Inflammatory macrophage (primary cell): Measurements from ENCODE around the gene METTL17.
"Not testable (repeated sequence)": the region's sequence is repeated elsewhere in the genome, so short reads cannot be mapped to it uniquely, and the experiment has no call there.

Experiments
- DNase-seq, 2 donors: peaks; one replicate each; pipeline ENCODE4 v3.0.0-alpha.2; 2020 to 2022
- total RNA-seq, 18 experiments: gene quantifications; one replicate each; lab custom pipeline; 2026; ENCODE audit warnings: mixed read lengths in 6 of 18, inconsistent platforms in 2 of 18; lab: John Stamatoyannopoulos, UW

METTL17 gene
- 12.3 to 50.5 (median 33.5) reads per million in 18 experiments for total RNA-seq

GRCh38 chr14:20989787-20990600, at the start of gene METTL17:
TSS of gene METTL17 (plus strand) at chr14:20989980. CDS start at chr14:20990003, 23 bp downstream.
- DNase-seq, result peak; percentile 97 to 98

GRCh38 chr14:20945146-20945545, 44.6 kb upstream of the METTL17 start:
- DNase-seq, result peak; percentile 69 to 82

- DNase-seq, result not testable (repeated sequence)
Observed at GRCh38 chr14:20946707-20947106, 43.1 kb upstream of the METTL17 start.

- peak; percentile 8 to 72 for DNase-seq
Observed at GRCh38 chr14:20954736-20955537, 34.8 kb upstream of the METTL17 start, which contains the start of gene RNASE2. TSS of gene RNASE2 (plus strand) at chr14:20955487. CDS start at chr14:20955772, 285 bp downstream.

GRCh38 chr14:20955538-20955873, 34.3 kb upstream of the METTL17 start:
- DNase-seq, result peak; percentile 42 to 61

GRCh38 chr14:20956376-20956976, 33.3 kb upstream of the METTL17 start:
- DNase-seq, result no peak

GRCh38 chr14:20958946-20959345, 30.8 kb upstream of the METTL17 start:
- DNase-seq, result not testable (repeated sequence)

- no peak for DNase-seq
Observed at GRCh38 chr14:20969336-20969735, 20.4 kb upstream of the METTL17 start.

- no peak for DNase-seq
Observed at GRCh38 chr14:20970647-20970982, 19.2 kb upstream of the METTL17 start.

- peak; percentile 86 to 87 for DNase-seq
Observed at GRCh38 chr14:20970983-20971704, 18.6 kb upstream of the METTL17 start.

GRCh38 chr14:20971705-20972021, 18.1 kb upstream of the METTL17 start:
- no peak for DNase-seq

- DNase-seq, result no peak
Observed at GRCh38 chr14:20973501-20973900, 16.3 kb upstream of the METTL17 start.

GRCh38 chr14:20976291-20976690, 13.5 kb upstream of the METTL17 start:
- DNase-seq, result no peak

GRCh38 chr14:20978687-20979086, 11.1 kb upstream of the METTL17 start:
- DNase-seq, result no peak

GRCh38 chr14:20980906-20981305, 8.9 kb upstream of the METTL17 start:
- peak; percentile 56 to 62 for DNase-seq

GRCh38 chr14:20982646-20983369, 7.0 kb upstream of the METTL17 start:
- DNase-seq, result no peak

GRCh38 chr14:20985650-20986049, 4.1 kb upstream of the METTL17 start:
- DNase-seq, result peak; percentile 44

GRCh38 chr14:20986811-20987210, 3.0 kb upstream of the METTL17 start:
- DNase-seq, result peak; percentile 85 to 88

- peak; percentile 67 to 72 for DNase-seq
Observed at GRCh38 chr14:20988717-20989470, 886 bp upstream of the METTL17 start.

- DNase-seq, result no peak
Observed at GRCh38 chr14:20989471-20989786, 351 bp upstream of the METTL17 start.

- DNase-seq, result no peak
Observed at GRCh38 chr14:20996521-20996920, 6.7 kb downstream of the METTL17 start.
